Mucosa of descending colon (tissue), 3 donors: ENCODE results near the gene PARN. TPM values are rescaled to one million over a fixed set of nuclear protein-coding genes. Genes with fewer than 3 reads are reported as not detected.

Experiments
- ATAC-seq: fragments of 200-7000 bp; cut with Tn5 transposase; one replicate; pipeline ENCODE4 v1.9.1; 2020; ENCODE audit warnings: mild to moderate bottlenecking, moderate library complexity
- DNase-seq, 3 donors: peaks; one replicate each; pipeline ENCODE4 v3.0.0-alpha.2; 2020
- H3K36me3 ChIP-seq: fragments of 200-600 bp; one replicate; pipeline ENCODE4 v1.8.0; 2021; ENCODE audit warnings: low read depth, mild to moderate bottlenecking
- H3K4me1 ChIP-seq: fragments of 200-600 bp; one replicate; pipeline ENCODE4 v1.8.0; 2021; ENCODE audit warnings: low read depth, mild to moderate bottlenecking
- H3K4me3 ChIP-seq: fragments of 200-600 bp; one replicate; pipeline ENCODE4 v1.8.0; 2021; ENCODE audit warnings: mild to moderate bottlenecking
- H3K9me3 ChIP-seq: fragments of 200-600 bp; one replicate; pipeline ENCODE4 v1.8.0; 2021; ENCODE audit warnings: mild to moderate bottlenecking
- CTCF ChIP-seq: fragments of 200-600 bp; IDR thresholded peaks from one replicate; pipeline ENCODE4 v1.8.0; 2022; ENCODE audit warnings: antibody characterized with exemption, mild to moderate bottlenecking
- intact Hi-C, 2 donors: fragments of 100-400 bp; cut with DNase I in 1 of 2; cut with micrococcal nuclease in 1 of 2; formaldehyde crosslinking; loops; one replicate each; pipeline versions ENCODE4 v1.11.0 to v1.11.1; 2022; cut with DNase I, micrococcal nuclease
- total RNA-seq, 3 donors: library from RNA; stranded (reverse); fragmentation: NEBNext Ultra II Directional in 2 of 3; extraction: Animal tissue kit (Norgen Biotek cat#: 25700) in 2 of 3; gene quantifications; one replicate each; pipeline versions ENCODE4 v1.2.1 to v1.2.4, GENCODE V29; 2021 to 2023
- donor health status: DM: no; HTN: no; CAD: no; lungs with moderate emphysema.
- donor health status: DM: no; HTN: no; CAD: no.
- donor health status: DM: no; HTN: yes; CAD: no.

Gene PARN
- total RNA-seq, 3 donors from 2014 or later, result 31.5 to 34.0 (median 33.3) TPM

DNA sequence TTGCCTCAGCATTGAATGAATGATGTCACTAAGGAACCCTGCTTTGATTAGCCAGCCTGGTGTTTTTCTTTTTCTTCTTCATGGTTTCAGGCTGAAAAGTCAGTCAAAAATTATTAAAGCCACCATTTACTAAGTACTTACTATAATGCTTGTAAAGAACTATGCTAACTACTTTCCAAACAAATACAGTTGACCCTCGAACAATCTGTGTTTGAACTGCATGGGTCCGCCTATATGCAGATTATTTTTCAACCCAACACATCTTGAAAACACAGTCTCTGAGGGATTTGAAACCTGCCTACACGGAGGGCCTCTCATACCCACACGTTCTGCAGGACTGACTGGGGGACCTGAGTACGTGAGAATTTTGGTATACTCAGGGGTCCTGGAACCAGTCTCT, 136.3 kb downstream of the PARN start:
- TF ChIP-seq CTCF, result no peak
- no peak overlapping the region for H3K4me3 ChIP-seq
- H3K9me3 ChIP-seq, result no peaks in the 10 kb centered on the region
- H3K4me1 ChIP-seq, result no peaks in the 10 kb centered on the region
- ATAC-seq (no peak), DNase-seq (no peak)
- intact Hi-C loops, result no loop called here
- H3K36me3 ChIP-seq, result no peaks in the 10 kb centered on the region

DNA sequence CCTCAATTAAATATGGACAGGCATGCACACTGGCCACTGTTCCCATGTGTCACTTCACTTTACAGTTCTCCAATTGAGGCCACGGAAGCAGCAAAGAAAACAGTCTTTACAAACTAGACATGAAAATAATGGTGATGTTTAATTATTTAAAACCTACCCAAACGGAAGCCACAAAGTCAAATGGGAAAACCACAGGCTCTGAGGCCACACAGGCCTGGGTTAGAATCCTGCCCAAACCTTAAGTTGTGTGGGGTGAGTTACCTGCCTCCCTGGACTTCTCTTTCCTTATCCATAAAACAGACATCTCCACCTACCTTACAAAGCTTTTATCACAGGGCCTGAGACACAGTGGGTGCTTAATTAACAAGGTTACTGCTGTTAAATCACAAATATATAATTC, 137.4 kb downstream of the PARN start:
- Histone ChIP-seq H3K4me3 (no peak overlapping the region), H3K36me3 (no peaks in the 10 kb centered on the region), H3K4me1 (no peaks in the 10 kb centered on the region), H3K9me3 (no peaks in the 10 kb centered on the region)
- no peak for TF ChIP-seq CTCF
- intact Hi-C loops, result no loop called here
- DNase-seq, result no peak
- ATAC-seq, result no peak

- DNase-seq (no peak), ATAC-seq (no peak)
- intact Hi-C loops, result no loop called here
- Histone ChIP-seq H3K9me3 (no peaks in the 10 kb centered on the region), H3K36me3 (no peaks in the 10 kb centered on the region), H3K4me3 (no peak overlapping the region), H3K4me1 (peaks cover 5% of the 10 kb centered on the region)
- no peak for TF ChIP-seq CTCF
These were observed 138.1 kb downstream of the PARN start for GRCh38 chr16:14491861-14492529.

DNA sequence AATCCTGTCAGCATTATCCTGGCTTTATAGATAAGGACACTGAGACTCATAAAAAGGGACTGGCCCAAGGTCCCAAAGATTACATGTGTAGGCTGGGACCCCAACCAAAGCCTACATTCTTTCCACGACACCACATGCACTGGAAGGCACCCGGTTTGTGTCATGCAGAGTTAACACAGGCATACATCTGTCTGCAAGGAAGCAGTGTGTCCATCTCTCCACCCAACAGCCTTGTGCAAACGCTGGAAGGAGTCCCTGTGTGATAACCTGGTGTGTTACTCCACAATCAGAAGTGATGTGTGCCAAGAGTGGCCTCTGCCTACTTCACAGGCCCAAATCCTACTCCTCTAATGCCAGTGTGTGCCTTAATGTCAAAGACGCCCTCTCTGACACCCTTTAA, 139.8 kb downstream of the PARN start:
- no peak for TF ChIP-seq CTCF
- intact Hi-C loops, result no loop called here
- Histone ChIP-seq H3K9me3 (no peaks in the 10 kb centered on the region), H3K36me3 (no peaks in the 10 kb centered on the region), H3K4me1 (peaks cover 6% of the 10 kb centered on the region), H3K4me3 (no peak overlapping the region)
- ATAC-seq, result no peak
- no peak for DNase-seq

GRCh38 chr16:14489460-14489859, 140.6 kb downstream of the PARN start:
- ATAC-seq, result no peak

More at GRCh38 chr16:14489460-14489859, 140.6 kb downstream of the PARN start:
- intact Hi-C loops, result no loop called here
- Histone ChIP-seq H3K4me1 (peaks cover 6% of the 10 kb centered on the region), H3K9me3 (no peaks in the 10 kb centered on the region), H3K4me3 (no peak overlapping the region), H3K36me3 (no peaks in the 10 kb centered on the region)
- no peak for TF ChIP-seq CTCF
- DNase-seq, result no peak
